IPS-11a (cell line): ENCODE results near the gene HOXC5.

ENCODE experiments used
- H3K4me3 ChIP-seq: one replicate; pipeline ENCODE4 v1.5.1; 2013; ENCODE audit warnings: low read depth, low read length, control low read depth

HOXC5 gene

GRCh38 chr12:54019091-54019811, 13.6 kb upstream of the HOXC5 start:
- no peak overlapping the region for H3K4me3 ChIP-seq

- H3K4me3 ChIP-seq = no peak overlapping the region
Observed at GRCh38 chr12:54019924-54020590, 12.8 kb upstream of the HOXC5 start.

DNA sequence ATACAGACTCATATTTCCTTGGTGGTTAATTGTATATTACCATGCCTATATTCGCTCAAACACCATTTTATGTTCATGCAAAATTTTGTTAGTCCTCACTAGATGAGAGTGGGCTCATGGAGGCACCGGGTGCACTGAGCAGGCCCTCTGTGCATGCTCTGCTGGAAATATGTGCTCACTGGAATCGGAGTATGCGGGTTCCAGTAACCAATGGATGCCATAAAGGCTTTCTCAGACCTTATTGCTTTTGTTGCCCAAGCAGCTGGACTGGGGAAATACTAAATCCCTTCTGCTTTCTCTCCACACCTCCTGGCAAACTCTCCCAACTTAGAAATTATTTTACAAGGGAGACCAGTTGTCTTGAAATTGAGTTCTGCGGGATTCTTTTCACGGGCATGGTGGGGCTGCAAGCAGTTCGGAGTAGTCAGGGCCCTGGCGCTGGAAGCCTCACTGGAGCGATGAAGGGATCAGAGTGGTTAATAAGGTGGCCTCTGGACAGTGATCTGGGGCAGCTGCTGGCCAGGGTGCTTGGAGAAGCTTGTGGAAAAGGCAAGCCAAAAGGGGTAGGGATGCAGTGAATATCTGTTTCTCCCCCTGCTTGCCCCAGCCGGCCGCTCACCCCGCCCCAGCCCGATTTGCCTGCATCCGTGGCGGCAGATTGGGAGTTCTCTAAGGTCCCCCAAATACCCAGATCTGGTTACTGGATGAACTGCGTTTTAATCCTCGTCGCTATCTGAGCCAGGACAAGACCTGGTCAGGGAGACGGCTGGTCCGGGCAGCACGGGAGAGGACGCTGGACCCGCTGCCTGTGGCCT, 12.1 kb upstream of the HOXC5 start:
- H3K4me3 ChIP-seq = no peak overlapping the region

DNA sequence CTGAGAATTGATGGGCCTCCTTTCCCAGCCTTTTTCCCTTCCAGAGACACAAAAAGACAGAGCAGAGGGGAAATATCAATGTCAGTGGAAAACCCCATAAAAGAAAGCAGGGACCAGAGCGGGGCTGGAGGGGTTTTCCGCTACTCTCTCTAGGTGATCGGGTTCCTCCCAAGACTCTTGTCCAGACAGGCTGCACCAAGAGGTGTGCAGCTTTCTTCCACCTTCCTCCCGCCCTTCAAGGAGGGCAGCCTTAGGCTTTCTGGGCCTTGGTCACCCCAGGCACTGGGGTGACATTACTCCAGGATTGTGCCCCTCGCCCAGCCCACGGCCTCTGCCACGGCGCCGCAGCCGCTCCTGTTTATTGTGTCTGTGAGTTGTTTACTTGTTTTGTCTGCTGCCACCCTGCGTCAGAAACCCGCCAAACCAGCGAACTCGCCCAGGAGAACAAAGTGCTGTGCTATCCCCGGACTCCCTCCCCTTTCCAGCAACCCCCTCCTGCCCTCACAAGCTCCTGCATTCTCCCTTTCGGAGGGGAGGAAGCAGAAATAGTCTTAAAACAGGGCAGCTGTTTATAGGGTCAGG, 11.3 kb upstream of the HOXC5 start:
- H3K4me3 ChIP-seq = no peak overlapping the region

- no peak overlapping the region for H3K4me3 ChIP-seq
Observed at GRCh38 chr12:54022960-54023884, 9.6 kb upstream of the HOXC5 start.

DNA sequence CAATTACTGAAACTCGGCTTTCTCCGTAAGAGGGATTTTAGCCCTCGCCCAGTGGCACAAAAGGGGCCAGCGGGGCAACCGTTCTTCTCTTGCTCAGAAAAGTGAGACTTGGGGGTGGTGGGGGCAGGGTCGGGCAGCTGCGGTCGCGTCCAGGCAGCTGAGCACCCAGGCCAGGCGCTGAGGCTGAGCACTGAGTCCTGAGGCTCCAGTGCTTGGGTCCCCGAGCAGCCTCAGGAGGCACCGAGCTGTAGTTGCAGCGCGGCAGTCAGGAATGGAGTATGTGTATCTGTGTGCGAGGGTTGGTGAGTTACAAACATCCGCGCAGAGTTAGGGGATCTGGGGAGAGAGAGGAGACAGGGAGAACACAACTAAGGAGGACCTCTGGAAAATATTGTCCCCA, 8.7 kb upstream of the HOXC5 start:
- no peak overlapping the region for H3K4me3 ChIP-seq

GRCh38 chr12:54024581-54025305, 8.1 kb upstream of the HOXC5 start:
- no peak overlapping the region for H3K4me3 ChIP-seq

DNA sequence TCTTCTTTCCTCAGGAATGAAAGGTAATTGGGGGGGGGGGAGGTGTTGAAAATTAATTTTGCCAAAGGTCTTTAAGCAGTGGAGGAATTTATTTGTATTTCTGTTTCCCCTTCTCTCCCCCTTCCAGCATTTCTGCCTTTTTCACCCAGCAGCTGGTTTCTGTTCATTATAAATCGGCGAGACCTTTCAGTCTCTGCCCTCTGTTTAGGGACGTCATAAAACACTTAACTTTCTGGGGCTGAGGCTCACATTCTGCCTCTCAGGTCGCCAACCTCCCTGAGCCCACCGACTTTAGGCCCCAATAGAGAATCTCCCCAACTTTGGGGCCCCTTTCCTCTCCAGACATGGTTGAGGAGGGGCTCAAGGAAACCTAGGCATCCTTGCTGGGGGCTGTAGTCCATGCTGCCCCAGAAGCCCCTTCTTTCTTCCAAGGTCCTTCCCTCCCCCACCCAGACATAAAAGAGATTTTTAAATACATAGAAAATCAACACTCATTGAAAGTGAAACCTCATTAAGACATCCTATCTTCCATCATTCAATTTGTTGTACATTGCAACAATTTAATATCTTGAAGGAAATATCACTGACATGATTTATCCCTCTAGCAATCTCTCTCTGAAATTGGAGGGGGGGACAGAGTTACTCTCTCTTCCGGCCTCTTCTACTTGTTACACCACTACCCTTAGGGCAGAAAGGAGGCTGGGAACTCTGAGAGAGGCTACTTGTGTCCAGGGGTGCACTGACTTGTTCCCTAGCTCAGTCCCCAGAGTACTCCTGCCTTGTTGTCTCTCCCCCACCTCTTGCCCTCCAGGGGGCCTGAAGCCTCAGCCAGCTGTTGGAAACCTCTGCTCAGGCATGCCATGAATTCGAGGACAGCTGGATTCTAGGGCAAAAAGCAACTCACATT, 7.1 kb upstream of the HOXC5 start:
- H3K4me3 ChIP-seq = no peak overlapping the region

DNA sequence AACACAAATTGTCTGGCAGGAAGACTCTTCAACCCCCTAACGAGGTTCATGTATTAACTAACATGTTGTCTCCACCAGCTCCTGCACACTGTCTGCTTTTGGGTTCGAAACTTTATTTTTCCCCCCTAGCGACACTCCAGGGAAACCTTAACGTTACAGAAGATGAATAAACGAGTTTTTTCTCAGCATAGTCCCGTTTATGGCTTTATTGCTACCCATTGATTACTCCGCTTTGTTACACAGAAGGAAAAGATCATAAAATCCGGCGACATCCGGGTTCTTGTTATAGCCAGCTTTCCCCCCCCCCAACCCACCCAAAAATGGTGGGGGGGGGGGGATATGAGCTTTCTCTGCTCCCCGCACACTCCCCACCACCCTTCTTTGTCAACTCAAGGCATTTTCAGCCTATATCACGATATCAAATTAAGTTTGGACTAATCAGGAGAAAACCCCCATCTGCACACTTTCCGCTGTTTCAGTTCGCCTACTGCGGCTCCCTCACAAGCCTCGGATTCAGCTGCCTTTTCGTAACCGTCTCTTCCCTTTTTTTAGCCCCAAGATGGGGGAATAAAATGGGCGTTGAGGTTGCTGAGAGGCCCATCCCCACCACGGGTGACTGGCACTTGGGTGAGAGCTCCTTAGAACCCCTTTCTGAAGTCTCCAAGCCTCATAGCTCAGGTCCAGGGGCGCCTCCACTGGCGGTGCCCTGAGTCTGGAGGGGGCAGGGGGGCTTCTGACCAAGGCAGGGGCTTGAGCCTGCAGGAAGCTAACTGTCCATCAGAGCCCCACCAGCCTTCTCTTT, 6.0 kb upstream of the HOXC5 start:
- H3K4me3 ChIP-seq = no peak overlapping the region

DNA sequence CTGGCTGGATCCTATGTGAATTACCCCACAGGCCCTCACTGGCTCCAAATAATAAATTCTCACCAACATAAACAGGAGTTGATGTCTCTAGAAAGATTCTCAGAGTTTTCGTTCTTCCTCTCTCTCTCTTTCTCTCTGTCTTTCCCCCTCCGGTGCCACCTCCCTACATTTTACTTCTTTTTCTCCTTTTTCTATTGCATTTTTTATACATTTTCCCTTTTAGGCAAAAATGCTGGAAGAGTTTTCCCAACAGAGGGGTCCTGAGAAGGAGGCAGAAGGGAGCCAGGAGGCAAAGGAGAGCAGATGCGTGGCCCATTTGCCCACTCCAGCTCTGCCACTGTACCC, 5.4 kb upstream of the HOXC5 start:
- H3K4me3 ChIP-seq = no peak overlapping the region

GRCh38 chr12:54028314-54029201, 4.3 kb upstream of the HOXC5 start, which contains the start of gene HOXC6:
Gene HOXC6, plus strand, starts transcription at chr12:54028440. Its CDS starts 82 bp downstream, at chr12:54028522.
- H3K4me3 ChIP-seq = no peak within 1 kb of the TSS

DNA sequence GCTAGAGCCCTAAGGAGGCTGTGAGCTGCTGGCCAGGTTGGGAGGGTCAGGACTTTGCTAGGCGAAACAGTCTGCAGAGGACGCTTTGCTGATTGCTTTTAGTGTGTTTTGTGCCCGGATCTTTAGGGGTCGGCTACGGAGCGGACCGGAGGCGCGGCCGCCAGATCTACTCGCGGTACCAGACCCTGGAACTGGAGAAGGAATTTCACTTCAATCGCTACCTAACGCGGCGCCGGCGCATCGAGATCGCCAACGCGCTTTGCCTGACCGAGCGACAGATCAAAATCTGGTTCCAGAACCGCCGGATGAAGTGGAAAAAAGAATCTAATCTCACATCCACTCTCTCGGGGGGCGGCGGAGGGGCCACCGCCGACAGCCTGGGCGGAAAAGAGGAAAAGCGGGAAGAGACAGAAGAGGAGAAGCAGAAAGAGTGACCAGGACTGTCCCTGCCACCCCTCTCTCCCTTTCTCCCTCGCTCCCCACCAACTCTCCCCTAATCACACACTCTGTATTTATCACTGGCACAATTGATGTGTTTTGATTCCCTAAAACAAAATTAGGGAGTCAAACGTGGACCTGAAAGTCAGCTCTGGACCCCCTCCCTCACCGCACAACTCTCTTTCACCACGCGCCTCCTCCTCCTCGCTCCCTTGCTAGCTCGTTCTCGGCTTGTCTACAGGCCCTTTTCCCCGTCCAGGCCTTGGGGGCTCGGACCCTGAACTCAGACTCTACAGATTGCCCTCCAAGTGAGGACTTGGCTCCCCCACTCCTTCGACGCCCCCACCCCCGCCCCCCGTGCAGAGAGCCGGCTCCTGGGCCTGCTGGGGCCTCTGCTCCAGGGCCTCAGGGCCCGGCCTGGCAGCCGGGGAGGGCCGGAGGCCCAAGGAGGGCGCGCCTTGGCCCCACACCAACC, 3.1 kb upstream of the HOXC5 start:
- H3K4me3 ChIP-seq = no peak overlapping the region

DNA sequence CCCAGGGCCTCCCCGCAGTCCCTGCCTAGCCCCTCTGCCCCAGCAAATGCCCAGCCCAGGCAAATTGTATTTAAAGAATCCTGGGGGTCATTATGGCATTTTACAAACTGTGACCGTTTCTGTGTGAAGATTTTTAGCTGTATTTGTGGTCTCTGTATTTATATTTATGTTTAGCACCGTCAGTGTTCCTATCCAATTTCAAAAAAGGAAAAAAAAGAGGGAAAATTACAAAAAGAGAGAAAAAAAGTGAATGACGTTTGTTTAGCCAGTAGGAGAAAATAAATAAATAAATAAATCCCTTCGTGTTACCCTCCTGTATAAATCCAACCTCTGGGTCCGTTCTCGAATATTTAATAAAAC, 2.4 kb upstream of the HOXC5 start:
- no peak overlapping the region for H3K4me3 ChIP-seq

DNA sequence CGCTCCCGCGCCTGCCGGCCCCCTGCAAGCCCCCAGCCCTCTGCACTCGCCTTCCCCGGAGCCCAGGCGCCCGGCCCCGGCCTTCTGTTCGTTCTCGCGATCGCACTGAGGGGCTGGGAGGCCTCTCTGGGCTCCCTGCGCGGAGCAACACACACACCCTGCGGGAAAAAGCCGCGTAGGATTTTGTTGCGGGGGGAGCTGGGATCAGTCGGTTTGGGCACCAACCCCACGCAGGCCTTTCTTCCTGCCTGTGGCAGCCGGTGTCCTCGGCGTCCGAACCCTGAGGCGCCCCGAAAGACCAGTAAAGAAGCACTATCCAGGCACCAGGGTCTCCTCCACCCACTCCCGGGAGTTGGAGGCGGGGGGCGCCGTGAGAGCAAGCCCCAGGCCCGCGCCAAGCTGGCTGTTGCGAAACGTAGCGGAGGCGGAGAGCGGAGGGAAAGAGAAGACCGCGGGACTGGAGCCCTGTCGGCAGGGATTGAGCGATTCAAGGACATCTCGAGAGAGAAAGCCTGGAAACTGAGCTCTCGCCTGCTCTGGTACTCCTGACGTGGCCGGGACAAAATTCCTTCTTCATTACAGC, 1.9 kb upstream of the HOXC5 start:
- H3K4me3 ChIP-seq = no peak overlapping the region

GRCh38 chr12:54031480-54031879, 1.4 kb upstream of the HOXC5 start:
- no peak overlapping the region for H3K4me3 ChIP-seq
